K562 (cell line): ENCODE measurements around the gene USH2A. TPM values are rescaled to one million over a fixed set of nuclear protein-coding genes. Genes with fewer than 3 reads are reported as not detected.

Source experiments
- ATAC-seq: fragments of 200-7000 bp; cut with Tn5 transposase; 3 replicates; pipeline ENCODE4 v1.9.1; 2020; ENCODE audit warnings: moderate library complexity
- BruUV-seq: library from RNA; stranded (reverse); fragments of 400-500 nt; replicated peaks from 2 replicates; lab custom pipeline; 2021; lab: Mats Ljungman, UMichigan
- CTCF ChIA-PET: fragments of 300-600 bp; formaldehyde crosslinking; extraction: SDS; loops from one replicate; lab custom pipeline; 2021; ENCODE audit warnings: low intra/inter-chr PET ratio; lab: Yijun Ruan, JAX
- POLR2A ChIA-PET: fragments of 300-600, 350-650 bp; sonication (Branson Sonifier 250); formaldehyde crosslinking; extraction: SDS; loops from one replicate; lab custom pipeline; 2021; ENCODE audit warnings: antibody characterized with exemption, inconsistent platforms; lab: Yijun Ruan, JAX
- DNase-seq, 4 experiments: peaks; one replicate each; pipeline versions ENCODE4 v3.0.0 to v3.0.0-alpha.2; 2011 to 2018; ENCODE audit warnings: low spot score in 3 of 4, mixed read lengths in 3 of 4; ENCODE audit errors: extremely low read depth in 1 of 4
- FAIRE-seq: peaks from 2 replicates; lab custom pipeline; 2011; peaks lifted over from hg19 to GRCh38; lab: Jason Lieb, UNC
- H2AFZ ChIP-seq: 2 replicates; pipeline ENCODE4 v1.6.0; 2011; ENCODE audit warnings: low read depth, low read length, control low read depth, inconsistent platforms
- H3K27ac ChIP-seq: fragments of 200-600 bp; 3 replicates; pipeline ENCODE4 v1.8.0; 2011; ENCODE audit warnings: low read depth, mild to moderate bottlenecking, control low read depth, inconsistent platforms, low read length, moderate library complexity, mixed read lengths; ENCODE audit errors: extremely low read depth
- H3K27me3 ChIP-seq, 2 experiments: fragments of 300-600 bp in 1 of 2; 2 replicates in 1 of 2; 3 replicates in 1 of 2; pipeline versions ENCODE4 v1.6.0 to v1.8.0; 2011; ENCODE audit warnings: inconsistent platforms in 2 of 2, low read length in 2 of 2, mild to moderate bottlenecking in 1 of 2, mixed read lengths in 1 of 2, moderate library complexity in 1 of 2; ENCODE audit not compliant: control insufficient read depth in 2 of 2, insufficient read depth in 2 of 2
- H3K36me3 ChIP-seq: fragments of 300-600 bp; 3 replicates; pipeline ENCODE4 v1.8.0; 2011; ENCODE audit warnings: mild to moderate bottlenecking, low read length, inconsistent platforms; ENCODE audit not compliant: control insufficient read depth, insufficient read depth
- H3K4me1 ChIP-seq, 2 experiments: fragments of 200-600 bp in 1 of 2; replicated peaks in 1 of 2; 2 replicates in 1 of 2; 3 replicates in 1 of 2; pipeline versions ENCODE4 v1.5.1 to v1.8.0; 2011; ENCODE audit warnings: inconsistent platforms in 2 of 2, low read length in 2 of 2, mild to moderate bottlenecking in 1 of 2, mixed read lengths in 1 of 2, moderate library complexity in 1 of 2; ENCODE audit not compliant: control insufficient read depth in 2 of 2, insufficient read depth in 2 of 2
- H3K4me2 ChIP-seq: 2 replicates; pipeline ENCODE4 v1.6.1; 2011; ENCODE audit warnings: low read length, control low read depth, inconsistent platforms, mixed read lengths; ENCODE audit not compliant: insufficient read depth
- H3K4me3 ChIP-seq: fragments of 200-600 bp; sonication (generic), shearing (Covaris generic); 2 replicates; pipeline ENCODE4 v1.5.1; 2016; ENCODE audit warnings: control low read depth, inconsistent platforms
- H3K79me2 ChIP-seq: fragments of 200-600 bp; 3 replicates; pipeline ENCODE4 v1.8.0; 2011; ENCODE audit warnings: low read length, inconsistent platforms; ENCODE audit not compliant: control insufficient read depth, insufficient read depth
- H3K9ac ChIP-seq, 2 experiments: 2 replicates each; pipeline versions ENCODE4 v1.6.0 to v1.6.1; 2011; ENCODE audit warnings: low read depth in 2 of 2, low read length in 2 of 2, control low read depth in 1 of 2, inconsistent platforms in 1 of 2, mild to moderate bottlenecking in 1 of 2, mixed read lengths in 1 of 2; ENCODE audit not compliant: insufficient read depth in 1 of 2
- H3K9me1 ChIP-seq: one replicate; pipeline ENCODE4 v1.6.0; 2011; ENCODE audit warnings: inconsistent platforms, mild to moderate bottlenecking, low read length, moderate library complexity; ENCODE audit not compliant: control insufficient read depth, insufficient read depth
- H3K9me3 ChIP-seq: replicated peaks from 2 replicates; pipeline ENCODE4 v1.5.1; 2011; ENCODE audit warnings: low read depth, low read length, inconsistent platforms; ENCODE audit not compliant: control insufficient read depth, insufficient read depth
- H4K20me1 ChIP-seq: replicated peaks from 2 replicates; pipeline ENCODE4 v1.6.1; 2011; ENCODE audit warnings: low read length, inconsistent platforms, mixed read lengths; ENCODE audit not compliant: control insufficient read depth, insufficient read depth
- ARID3B ChIP-seq: fragments of 250-450 bp; sonication (Bioruptor Pico); IDR thresholded peaks from 2 replicates; pipeline ENCODE4 v1.4.0; 2020; ENCODE audit warnings: borderline replicate concordance
- BDP1 ChIP-seq: IDR thresholded peaks from 3 replicates; pipeline ENCODE4 v1.6.1; 2011; ENCODE audit not compliant: insufficient read length, insufficient read depth
- CCNT2 ChIP-seq: IDR thresholded peaks from 2 replicates; pipeline ENCODE4 v1.6.1; 2011; ENCODE audit warnings: borderline replicate concordance, low read depth, mild to moderate bottlenecking, moderate library complexity, mixed read lengths, low read length; ENCODE audit not compliant: insufficient read length; ENCODE audit errors: extremely low read depth
- CXXC5 ChIP-seq: fragments of 250-450 bp; sonication (Bioruptor Pico); IDR thresholded peaks from 2 replicates; pipeline ENCODE4 v1.8.0; 2022; ENCODE audit warnings: inconsistent platforms, mild to moderate bottlenecking, moderate library complexity
- HNRNPH1 ChIP-seq: fragments of 200-400 bp; formaldehyde crosslinking; optimal IDR thresholded peaks from 2 replicates; pipeline ENCODE3; 2017; ENCODE audit warnings: low read depth, mild to moderate bottlenecking, low read length, moderate library complexity
- KDM5B ChIP-seq: fragments of 200-600 bp; sonication (generic); IDR thresholded peaks from 2 replicates; pipeline ENCODE4 v1.6.1; 2012; ENCODE audit warnings: low read depth, mild to moderate bottlenecking, moderate library complexity, low read length, control low read depth, inconsistent platforms; ENCODE audit not compliant: insufficient replicate concordance
- KHSRP ChIP-seq: fragments of 450-650 bp; IDR thresholded peaks from 2 replicates; pipeline ENCODE4 v1.6.1; 2017
- MAFF ChIP-seq: IDR thresholded peaks from 2 replicates; pipeline ENCODE4 v1.6.1; 2012; ENCODE audit warnings: low read length, improper control_type of control experiment
- RBM17 ChIP-seq: fragments of 200-400 bp; formaldehyde crosslinking; IDR thresholded peaks from 2 replicates; pipeline ENCODE4 v1.6.1; 2017; ENCODE audit warnings: low read depth, mild to moderate bottlenecking, low read length, borderline replicate concordance
- RFX7 ChIP-seq: fragments of 250-450 bp; sonication (Bioruptor Pico); IDR thresholded peaks from 2 replicates; pipeline ENCODE4 v1.5.1; 2021; ENCODE audit warnings: mild to moderate bottlenecking
- SMARCC2 ChIP-seq: fragments of 450-650 bp; IDR thresholded peaks from 2 replicates; pipeline ENCODE4 v1.6.1; 2017; ENCODE audit warnings: antibody characterized with exemption, moderate library complexity, mild to moderate bottlenecking, low read depth
- THRA ChIP-seq: fragments of 450-650 bp; IDR thresholded peaks from 2 replicates; pipeline ENCODE4 v1.6.1; 2017; ENCODE audit warnings: mild to moderate bottlenecking, moderate library complexity
- ZFP1 ChIP-seq: fragments of 450-650 bp; formaldehyde crosslinking; IDR thresholded peaks from 2 replicates; pipeline ENCODE4 v1.4.0; 2020; ENCODE audit warnings: mild to moderate bottlenecking, mixed read lengths
- ZHX1 ChIP-seq: fragments of 150-350 bp; conservative IDR thresholded peaks from 2 replicates; pipeline ENCODE4 v1.6.1; 2014; ENCODE audit warnings: low read length
- ZNF696 ChIP-seq: fragments of 250-450 bp; sonication (Bioruptor Pico); conservative IDR thresholded peaks from 2 replicates; pipeline ENCODE4 v1.4.0; 2020; ENCODE audit warnings: mild to moderate bottlenecking, moderate library complexity
- ZSCAN32 ChIP-seq: fragments of 450-650 bp; formaldehyde crosslinking; IDR thresholded peaks from 2 replicates; pipeline ENCODE4 v1.4.0; 2020; ENCODE audit warnings: mild to moderate bottlenecking, moderate library complexity
- WGBS: fragments of 100-300 bp; shearing (Covaris generic); methylation state at CpG from one replicate; pipeline ENCODE4 v1.1.6; 2016; ENCODE audit warnings: low coverage, mixed read lengths; ENCODE audit not compliant: insufficient coverage; ENCODE audit errors: missing lambda C conversion rate; 5-methylcytosine and 5-hydroxymethylcytosine counted together
- in situ Hi-C: fragments of 300-500 bp; cut with MboI; formaldehyde crosslinking; loops from 4 replicates; pipeline ENCODE4 v1.15.0; 2018; ENCODE audit warnings: inconsistent platforms, mixed read lengths
- intact Hi-C: fragments of 100-400 bp; cut with micrococcal nuclease; formaldehyde crosslinking; loops from 2 replicates; pipeline ENCODE4 v1.14.2; 2022
- polyA plus RNA-seq, 8 experiments: library from polyadenylated mRNA; depleted of rRNA in 4 of 8; stranded (reverse) in 5 of 8; unstranded in 3 of 8; fragments of >200 nt; fragmentation: Nextera tagmentation in 2 of 8; fragmentation: Illumina TruSeq in 1 of 8; extraction: Ambion mirVana in 2 of 8; extraction: Trizol in 1 of 8; gene quantifications; 2 replicates each; pipeline versions ENCODE4 v1.2.1 to v1.2.3, GENCODE V29; 2011 to 2014; ENCODE audit warnings: inconsistent platforms in 1 of 8, missing spikeins in 1 of 8
- total RNA-seq, 7 experiments: library from RNA; depleted of rRNA in 6 of 7; stranded (reverse); fragments of >200 nt in 6 of 7; fragmentation: Illumina TruSeq in 2 of 7; extraction: Trizol in 2 of 7; gene quantifications; 2 replicates each; pipeline versions ENCODE4 v1.2.1 to v1.2.3, GENCODE V29; 2011 to 2021; ENCODE audit warnings: low replicate concordance in 1 of 7

USH2A gene
- total and polyA plus RNA-seq, 9 of the 15 experiments (the other 6 are each of a cell fraction or from before 2014, with no cell fraction given), result under 0.01 TPM; not detected in 7

- CTCF ChIA-PET, result no interaction called here
- Histone ChIP-seq H3K4me2 (no peak overlapping the region), H3K27ac (no peak overlapping the region), H3K9ac (no peak overlapping the region), H2AFZ (no peak overlapping the region), H3K9me1 (no peaks in the 10 kb centered on the region), H3K79me2 (no peaks in the 10 kb centered on the region), H3K27me3 (no peaks in the 10 kb centered on the region), H3K4me3 (no peak overlapping the region), H3K4me1 (no peaks in the 10 kb centered on the region)
- in situ Hi-C loops, result no loop called here
- POLR2A ChIA-PET, result no interaction called here
- no peak for DNase-seq
- BruUV-seq, result no TSS peak
- TF ChIP-seq CXXC5 (CRISPR knock-in tag), result no peak
- TF ChIP-seq KDM5B, result no peak
- no peak for TF ChIP-seq CCNT2
- TF ChIP-seq MAFF, result no peak
- no peak for TF ChIP-seq ZFP1
- no peak for TF ChIP-seq ZHX1
- no peak for TF ChIP-seq SMARCC2
- no peak for TF ChIP-seq RFX7 (CRISPR knock-in tag)
- TF ChIP-seq RBM17, result no peak
- TF ChIP-seq HNRNPH1, result no peak
- TF ChIP-seq THRA, result no peak
- TF ChIP-seq KHSRP, result no peak
- TF ChIP-seq BDP1, result no peak
- TF ChIP-seq ZSCAN32 (CRISPR knock-in tag), result no peak
- no peak for TF ChIP-seq ZNF696 (CRISPR knock-in tag)
- TF ChIP-seq ARID3B, result no peak
- TF ChIP-seq, all 486 proteins: peak for 0
- intact Hi-C loops, result no loop called here
- whole genome bisulfite sequencing, result 0% methylated on average over 7 of the region's 7 CpGs
- Histone ChIP-seq H4K20me1 (no peaks in the 10 kb centered on the region), H3K36me3 (no peaks in the 10 kb centered on the region), H3K9me3 (0 out of 2 replicates have a peak, but pooled peaks cover 4% of the 10 kb centered on the region)
- FAIRE-seq (no peak), ATAC-seq (no peak)
These were observed 592.9 kb downstream of the USH2A start for GRCh38 chr1:215830226-215830810.
